HG03469 (cell line): ENCODE data around the gene GORASP2.

ENCODE experiments used
- ATAC-seq: cut with Tn5 transposase; IDR thresholded peaks from one replicate; pipeline ENCODE4 v1.9.1; 2021; ENCODE audit warnings: mild to moderate bottlenecking, moderate library complexity, moderate number of reproducible peaks; ENCODE audit not compliant: unreplicated experiment

The GORASP2 gene

DNA sequence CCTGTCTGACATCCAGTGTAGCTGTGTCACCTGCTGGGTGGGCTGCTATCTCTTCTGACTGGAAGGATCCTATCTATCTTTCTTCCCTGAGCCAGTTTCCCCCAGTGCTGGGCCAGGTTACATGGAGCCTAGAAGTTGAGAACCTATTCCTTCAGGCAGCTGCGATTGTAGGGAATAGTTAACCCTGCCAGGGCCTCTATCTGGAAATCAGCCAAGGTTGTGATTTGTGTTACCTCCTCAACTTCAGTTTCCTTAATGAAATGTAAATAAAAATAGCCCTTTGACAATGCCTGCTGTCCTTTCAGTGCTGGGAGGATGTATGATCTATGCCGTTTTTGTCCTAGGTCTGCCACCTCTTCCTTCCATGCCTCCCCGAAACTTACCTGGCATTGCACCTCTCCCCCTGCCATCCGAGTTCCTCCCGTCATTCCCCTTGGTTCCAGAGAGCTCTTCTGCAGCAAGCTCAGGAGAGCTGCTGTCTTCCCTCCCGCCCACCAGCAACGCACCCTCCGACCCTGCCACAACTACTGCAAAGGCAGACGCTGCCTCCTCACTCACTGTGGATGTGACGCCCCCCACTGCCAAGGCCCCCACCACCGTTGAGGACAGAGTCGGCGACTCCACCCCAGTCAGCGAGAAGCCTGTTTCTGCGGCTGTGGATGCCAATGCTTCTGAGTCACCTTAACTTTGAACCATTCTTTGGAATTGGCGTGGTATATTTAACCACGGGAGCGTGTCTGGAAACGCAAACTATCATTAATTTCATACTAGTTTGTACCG lies 36.6 kb downstream of the GORASP2 start:
- ATAC-seq = no peak

GRCh38 chr2:170966648-170967396 lies 37.8 kb downstream of the GORASP2 start:
- ATAC-seq = no peak

DNA sequence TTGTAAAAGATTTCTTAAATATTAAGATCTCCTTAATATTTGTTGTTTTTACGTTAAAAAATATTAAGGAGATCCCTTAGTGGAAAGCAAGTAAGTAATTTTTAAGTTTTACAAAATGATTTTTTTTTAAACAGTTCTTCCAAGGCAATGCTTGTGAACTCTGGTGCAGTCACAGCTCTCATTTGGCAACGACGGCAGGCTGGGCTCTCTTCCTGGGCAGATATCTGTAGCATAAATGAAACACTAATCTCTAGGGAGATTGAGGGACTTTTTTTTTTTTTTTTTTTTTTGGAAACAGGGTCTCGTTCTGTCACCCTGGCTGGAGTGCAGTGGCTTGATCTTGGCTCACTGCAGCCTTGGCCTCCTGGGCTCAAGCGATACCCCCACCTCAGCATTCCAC lies 38.5 kb downstream of the GORASP2 start:
- no peak for ATAC-seq

GRCh38 chr2:170968205-170969003 lies 39.4 kb downstream of the GORASP2 start:
- no peak for ATAC-seq

GRCh38 chr2:170969030-170969429 lies 40.0 kb downstream of the GORASP2 start:
- no peak for ATAC-seq

GRCh38 chr2:170969872-170970496 lies 40.9 kb downstream of the GORASP2 start:
- ATAC-seq = no peak

DNA sequence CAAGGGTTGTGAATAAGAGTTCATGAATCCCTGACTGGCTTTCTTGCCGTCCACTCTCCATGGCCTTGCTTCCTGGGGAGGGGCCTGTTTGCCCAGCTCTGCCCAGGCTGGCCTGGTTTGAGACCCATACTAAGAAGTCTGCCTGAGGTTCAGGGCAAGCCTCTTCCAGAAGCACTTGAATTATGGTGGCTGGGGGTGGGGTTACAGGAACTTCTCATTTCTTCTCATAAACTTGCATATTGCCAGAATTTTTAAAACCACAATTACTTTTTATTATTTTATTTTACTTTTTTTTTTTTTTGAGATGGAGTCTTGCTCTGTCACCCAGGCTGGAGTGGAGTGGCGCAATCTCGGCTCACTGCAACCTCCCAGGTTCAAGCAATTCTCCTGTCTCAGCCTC lies 42.0 kb downstream of the GORASP2 start:
- ATAC-seq = no peak

DNA sequence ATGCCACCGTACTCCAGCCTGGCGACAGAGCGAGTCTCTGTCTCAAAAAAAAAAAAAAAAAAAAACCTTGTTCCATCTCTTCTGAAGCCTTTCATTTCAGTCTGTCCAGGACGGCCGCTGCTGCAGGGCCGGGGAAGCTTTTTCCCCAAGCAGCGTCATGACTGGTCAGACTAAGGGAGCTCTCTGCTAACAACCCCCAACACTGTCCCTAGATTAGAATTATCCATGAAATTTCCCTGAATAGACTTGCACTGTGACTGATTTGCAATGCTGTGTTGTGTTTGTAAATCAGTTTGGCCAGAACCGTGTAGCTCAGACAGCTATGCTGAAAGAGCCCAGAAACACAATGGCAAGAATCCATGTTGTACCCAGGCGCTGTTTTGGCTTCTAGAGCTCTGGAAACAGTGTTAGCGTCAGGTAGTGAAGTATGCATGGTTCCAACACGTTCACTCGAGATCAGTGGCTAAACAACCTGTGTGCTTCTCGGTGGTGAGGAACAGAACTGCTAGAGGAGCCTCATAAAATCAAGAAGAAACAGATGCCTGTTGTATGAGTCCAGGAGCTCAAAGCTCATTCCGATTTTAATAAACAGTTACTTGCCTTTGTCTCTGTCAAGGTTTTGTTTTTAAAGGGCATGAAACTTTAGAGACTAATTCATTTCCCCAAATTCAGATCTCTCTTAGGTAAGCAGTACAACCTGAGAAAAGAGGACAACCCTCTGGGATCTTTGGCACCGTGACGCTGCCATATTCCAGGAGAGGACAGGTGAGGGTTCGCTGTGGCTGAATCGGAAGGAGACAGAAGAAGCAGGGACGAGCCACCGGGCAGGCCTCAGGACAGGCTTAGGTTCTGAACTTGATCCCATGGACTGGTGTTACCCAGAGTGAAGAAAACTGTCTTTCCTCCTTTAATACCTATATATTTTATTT lies 43.5 kb downstream of the GORASP2 start:
- no peak for ATAC-seq

DNA sequence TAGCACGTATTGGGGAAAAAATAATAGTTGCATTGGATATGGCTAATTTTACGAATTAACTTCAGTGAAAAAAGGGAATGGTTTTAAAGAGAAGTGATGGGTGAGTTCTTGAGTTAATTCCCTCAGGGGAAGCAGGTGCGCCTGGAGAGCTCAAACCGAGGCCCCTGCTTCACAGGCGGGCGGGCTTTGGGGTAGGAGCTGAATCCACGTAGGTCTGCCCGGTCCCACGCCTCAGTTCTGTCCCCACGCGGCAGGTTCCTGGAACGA lies 44.1 kb downstream of the GORASP2 start:
- ATAC-seq = no peak

GRCh38 chr2:170973492-170974303 lies 44.6 kb downstream of the GORASP2 start:
- peak; percentile 87 for ATAC-seq

GRCh38 chr2:170974304-170974993 lies 45.4 kb downstream of the GORASP2 start:
- no peak for ATAC-seq

- no peak for ATAC-seq
Measured at GRCh38 chr2:170975127-170975942, 46.3 kb downstream of the GORASP2 start.

DNA sequence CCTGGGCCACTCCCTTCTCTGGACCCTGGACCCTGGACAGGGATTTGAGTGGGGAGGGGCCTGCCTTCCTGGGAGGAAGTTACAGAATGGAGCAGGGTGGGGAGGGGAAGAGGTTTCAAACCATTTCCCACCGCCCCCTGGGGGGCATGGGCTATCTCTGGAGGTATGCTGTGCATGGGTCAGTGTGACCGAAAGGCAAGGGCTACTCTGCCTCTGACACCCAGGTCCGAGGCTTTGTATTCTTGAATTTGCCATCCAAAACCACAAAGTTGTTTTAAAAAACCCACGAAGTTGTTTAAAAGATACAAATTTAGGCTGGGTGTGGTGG lies 46.9 kb downstream of the GORASP2 start:
- ATAC-seq = no peak

DNA sequence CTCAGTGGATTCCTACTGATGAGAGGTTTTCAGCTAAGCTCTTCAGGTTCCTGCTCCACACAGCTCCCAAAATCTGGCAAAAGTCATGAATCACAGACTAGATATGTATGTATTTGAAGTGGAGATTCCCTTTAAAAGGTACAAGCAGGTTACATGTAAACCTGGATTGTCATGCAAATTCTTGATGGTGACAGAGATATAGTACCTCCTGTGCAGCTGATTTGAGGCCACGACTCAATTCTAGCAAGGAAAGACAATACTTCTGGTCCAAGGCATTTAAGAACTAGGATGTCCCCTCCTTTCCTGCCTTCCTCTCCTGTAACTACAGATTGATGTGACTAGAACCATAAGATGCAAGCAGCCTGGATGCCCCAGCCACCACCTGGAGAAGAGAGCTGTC lies 55.0 kb downstream of the GORASP2 start:
- ATAC-seq = no peak

- ATAC-seq = no peak
Measured at GRCh38 chr2:170985407-170985806, 56.4 kb downstream of the GORASP2 start.

- ATAC-seq = no peak
Measured at GRCh38 chr2:170986566-170987258, 57.7 kb downstream of the GORASP2 start.

DNA sequence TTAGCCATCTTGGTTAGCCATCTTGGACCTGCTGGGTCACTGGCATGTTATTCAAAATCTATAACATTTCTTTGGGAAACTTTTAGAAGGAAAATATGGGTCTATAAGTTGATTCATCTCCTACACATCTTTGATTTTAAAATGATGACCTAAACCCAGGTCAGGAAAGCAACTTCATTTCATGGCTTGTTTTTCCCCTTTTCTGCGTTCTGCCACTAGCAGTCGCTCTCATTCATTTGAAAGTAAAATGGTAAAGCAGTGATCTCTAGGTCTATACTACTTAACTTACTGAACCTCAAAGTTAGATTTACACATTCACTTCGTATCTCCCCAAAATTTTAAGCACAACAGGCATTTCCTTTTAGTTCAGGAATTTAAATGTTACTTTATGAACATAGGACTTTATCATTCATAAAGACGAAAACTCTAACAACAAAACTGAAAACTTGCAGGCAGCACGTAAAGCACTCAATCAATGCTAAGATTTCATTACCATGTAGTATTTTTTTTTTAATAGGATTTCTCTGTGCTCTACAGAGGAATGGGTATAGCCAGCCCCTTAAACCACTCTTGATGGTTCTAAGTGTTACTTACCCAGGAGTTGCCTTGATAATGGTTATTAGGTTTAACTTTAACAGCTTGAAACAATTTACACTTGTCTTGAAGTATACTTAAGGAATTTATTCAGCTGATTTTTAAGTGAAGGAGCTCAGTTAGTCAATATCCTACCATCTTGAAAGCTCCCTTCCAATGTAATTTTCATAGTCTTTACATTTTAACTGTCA lies 62.5 kb downstream of the GORASP2 start:
- no peak for ATAC-seq
